Endodermal cell (in vitro differentiated cells): ENCODE measurements around the gene INPP4A. TPM values are rescaled to one million over a fixed set of nuclear protein-coding genes. Genes with fewer than 3 reads are reported as not detected.

ENCODE experiments used
- DNase-seq: peaks from one replicate; pipeline ENCODE4 v3.0.0-alpha.2; 2017
- H3K27ac ChIP-seq: 2 replicates; pipeline ENCODE4 v1.5.1; 2013; ENCODE audit warnings: mild to moderate bottlenecking, low read depth, low read length, moderate library complexity
- H3K27me3 ChIP-seq: 2 replicates; pipeline ENCODE4 v1.6.1; 2013; ENCODE audit warnings: mild to moderate bottlenecking, low read length, moderate library complexity; ENCODE audit not compliant: insufficient read depth, control insufficient read depth, poor library complexity, severe bottlenecking
- H3K36me3 ChIP-seq: 2 replicates; pipeline ENCODE4 v1.7.0; 2013; ENCODE audit warnings: mild to moderate bottlenecking, low read length, moderate library complexity; ENCODE audit not compliant: control insufficient read depth, insufficient read depth
- H3K4me1 ChIP-seq: one replicate; pipeline ENCODE4 v1.7.0; 2013; ENCODE audit warnings: low read length; ENCODE audit not compliant: control insufficient read depth, insufficient read depth
- H3K4me3 ChIP-seq: 2 replicates; pipeline ENCODE4 v1.5.1; 2013; ENCODE audit warnings: mild to moderate bottlenecking, low read length, moderate library complexity
- H3K9ac ChIP-seq: 2 replicates; pipeline ENCODE4 v1.6.1; 2013; ENCODE audit warnings: mild to moderate bottlenecking, low read length, moderate library complexity; ENCODE audit not compliant: poor library complexity, severe bottlenecking; ENCODE audit errors: extremely low read depth
- H3K9me3 ChIP-seq: 2 replicates; pipeline ENCODE4 v1.6.1; 2013; ENCODE audit warnings: mild to moderate bottlenecking, low read length, moderate library complexity; ENCODE audit not compliant: control insufficient read depth
- H3K27ac Mint-ChIP-seq: 2 replicates; pipeline ENCODE4 v1.8.0; 2020; ENCODE audit warnings: mixed read lengths
- H3K27me3 Mint-ChIP-seq: 2 replicates; pipeline ENCODE4 v1.8.0; 2021; ENCODE audit warnings: mild to moderate bottlenecking, mixed read lengths; ENCODE audit not compliant: insufficient read depth
- H3K36me3 Mint-ChIP-seq: 2 replicates; pipeline ENCODE4 v1.8.0; 2020; ENCODE audit warnings: low read depth, mixed read lengths
- H3K4me1 Mint-ChIP-seq: 2 replicates; pipeline ENCODE4 v1.8.0; 2020; ENCODE audit warnings: mixed read lengths
- H3K4me3 Mint-ChIP-seq: 2 replicates; pipeline ENCODE4 v1.8.0; 2020; ENCODE audit warnings: mild to moderate bottlenecking, moderate library complexity, mixed read lengths
- H3K9me3 Mint-ChIP-seq: 2 replicates; pipeline ENCODE4 v1.8.0; 2020; ENCODE audit warnings: mild to moderate bottlenecking, mixed read lengths
- WGBS, 2 experiments: methylation state at CpG; one replicate each; pipeline versions ENCODE4 v1.1.5 to v1.1.7; 2013; ENCODE audit warnings: missing lambda C conversion rate in 2 of 2, mixed read lengths in 1 of 2; ENCODE audit not compliant: insufficient coverage in 1 of 2, insufficient read length in 1 of 2; 5-methylcytosine and 5-hydroxymethylcytosine counted together
- total RNA-seq, 2 donors: library from RNA; stranded (reverse); fragmentation: NEBNext Ultra II Directional in 1 of 2; extraction: Animal tissue kit (Norgen Biotek cat#: 25700) in 1 of 2; gene quantifications; 2 replicates in 1 of 2; 3 replicates in 1 of 2; pipeline ENCODE4 v1.2.1, GENCODE V29; 2021
- TF ChIP-seq, protein P1 (sequence below): fragments of 200-600 bp; sonication (generic); conservative IDR thresholded peaks from 2 replicates; pipeline ENCODE4 v1.5.0; 2021; ENCODE audit warnings: antibody characterized with exemption, mild to moderate bottlenecking

INPP4A gene
- total RNA-seq, 2 donors from 2014 or later, result 84.9 to 94.2 TPM

GRCh38 chr2:98438190-98439133, 6.2 kb upstream of the INPP4A start:
- Histone ChIP-seq H3K36me3 (no peaks in the 10 kb centered on the region), H3K9me3 (peaks cover 71% of the 10 kb centered on the region), H3K27me3 (no peaks in the 10 kb centered on the region), H3K27ac (no peak overlapping the region), H3K9ac (no peak overlapping the region), H3K4me3 (no peak overlapping the region), H3K4me1 (peaks cover 3% of the 10 kb centered on the region)
- Mint-ChIP-seq H3K27me3 (no peaks in the 10 kb centered on the region), H3K27ac (no peak overlapping the region), H3K9me3 (peaks cover 72% of the 10 kb centered on the region), H3K4me1 (peaks cover 13% of the 10 kb centered on the region), H3K4me3 (no peak overlapping the region), H3K36me3 (peaks cover 3% of the 10 kb centered on the region)
- no peak for DNase-seq
- TF ChIP-seq, protein P1, sequence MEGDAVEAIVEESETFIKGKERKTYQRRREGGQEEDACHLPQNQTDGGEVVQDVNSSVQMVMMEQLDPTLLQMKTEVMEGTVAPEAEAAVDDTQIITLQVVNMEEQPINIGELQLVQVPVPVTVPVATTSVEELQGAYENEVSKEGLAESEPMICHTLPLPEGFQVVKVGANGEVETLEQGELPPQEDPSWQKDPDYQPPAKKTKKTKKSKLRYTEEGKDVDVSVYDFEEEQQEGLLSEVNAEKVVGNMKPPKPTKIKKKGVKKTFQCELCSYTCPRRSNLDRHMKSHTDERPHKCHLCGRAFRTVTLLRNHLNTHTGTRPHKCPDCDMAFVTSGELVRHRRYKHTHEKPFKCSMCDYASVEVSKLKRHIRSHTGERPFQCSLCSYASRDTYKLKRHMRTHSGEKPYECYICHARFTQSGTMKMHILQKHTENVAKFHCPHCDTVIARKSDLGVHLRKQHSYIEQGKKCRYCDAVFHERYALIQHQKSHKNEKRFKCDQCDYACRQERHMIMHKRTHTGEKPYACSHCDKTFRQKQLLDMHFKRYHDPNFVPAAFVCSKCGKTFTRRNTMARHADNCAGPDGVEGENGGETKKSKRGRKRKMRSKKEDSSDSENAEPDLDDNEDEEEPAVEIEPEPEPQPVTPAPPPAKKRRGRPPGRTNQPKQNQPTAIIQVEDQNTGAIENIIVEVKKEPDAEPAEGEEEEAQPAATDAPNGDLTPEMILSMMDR, result no peak
- WGBS, 2 experiments, result 92% methylated on average over 1 of the region's 1 CpG; no CpG with 5 or more reads in 1 of the 2 experiments

- H3K4me1 ChIP-seq, result peaks cover 3% of the 10 kb centered on the region
- H3K27ac Mint-ChIP-seq, result peak overlapping the region; percentile 43
- TF ChIP-seq, protein P1, result no peak
- H3K36me3 ChIP-seq, result no peaks in the 10 kb centered on the region
- no peaks in the 10 kb centered on the region for H3K27me3 Mint-ChIP-seq
- peaks cover 45% of the 10 kb centered on the region for H3K9me3 ChIP-seq
- H3K9ac ChIP-seq, result peak overlapping the region; percentile 5
- peaks cover 33% of the 10 kb centered on the region for H3K4me1 Mint-ChIP-seq
- peaks cover 38% of the 10 kb centered on the region for H3K9me3 Mint-ChIP-seq
- H3K36me3 Mint-ChIP-seq, result peaks cover 3% of the 10 kb centered on the region
- 87 to 93% methylated on average over 3 to 7 of the region's 7 CpGs for WGBS, 2 experiments
- H3K4me3 ChIP-seq, result peak overlapping the region; percentile 41
- no peak overlapping the region for H3K27ac ChIP-seq
- no peak for DNase-seq
- H3K4me3 Mint-ChIP-seq, result no peak overlapping the region
- H3K27me3 ChIP-seq, result no peaks in the 10 kb centered on the region
These were observed 2.8 kb upstream of the INPP4A start for GRCh38 chr2:98441706-98442450.

DNA sequence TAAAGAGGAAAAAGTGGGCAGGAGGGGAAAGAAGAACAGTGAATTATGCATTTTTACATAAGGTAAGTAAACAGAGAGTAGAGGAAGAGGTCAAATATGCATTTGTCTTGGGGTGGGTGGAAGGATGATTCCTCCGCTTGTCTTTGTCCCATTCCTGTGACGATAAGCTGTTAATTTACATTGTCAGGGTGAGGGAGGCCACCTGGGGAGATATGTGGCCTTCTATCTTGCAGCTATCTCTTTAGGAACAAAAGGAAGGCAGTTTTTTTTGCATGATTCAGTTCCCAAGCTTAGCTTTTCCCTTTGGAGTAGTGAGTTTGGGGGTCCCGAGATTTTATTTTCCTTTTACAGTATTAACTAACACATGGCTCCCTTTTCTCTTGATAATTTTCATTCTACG, 2.2 kb upstream of the INPP4A start:
- H3K27ac ChIP-seq, result peak overlapping the region; percentile 40
- peaks cover 37% of the 10 kb centered on the region for H3K4me1 Mint-ChIP-seq

More for the DNA sequence above, 2.2 kb upstream of the INPP4A start:
- 7 to 36% methylated on average over 3 to 4 of the region's 4 CpGs for WGBS, 2 experiments
- Histone ChIP-seq H3K36me3 (no peaks in the 10 kb centered on the region), H3K27me3 (no peaks in the 10 kb centered on the region), H3K9me3 (peaks cover 42% of the 10 kb centered on the region), H3K9ac (peak overlapping the region; percentile 5), H3K4me1 (peaks cover 3% of the 10 kb centered on the region), H3K4me3 (peak overlapping the region; percentile 3)
- Mint-ChIP-seq H3K9me3 (peaks cover 32% of the 10 kb centered on the region), H3K4me3 (no peak overlapping the region), H3K27me3 (no peaks in the 10 kb centered on the region), H3K36me3 (peaks cover 3% of the 10 kb centered on the region), H3K27ac (peak overlapping the region; percentile 43)
- TF ChIP-seq, protein P1, result no peak
- peak; percentile 77 for DNase-seq
